HepG2 (cell line): ENCODE results near the gene NID1. TPM values are rescaled to one million over a fixed set of nuclear protein-coding genes. Genes with fewer than 3 reads are reported as not detected.

ENCODE experiments used
- ATAC-seq: fragments of 200-7000 bp; cut with Tn5 transposase; 3 replicates; pipeline ENCODE4 v1.9.1; 2020; ENCODE audit warnings: mild to moderate bottlenecking, moderate library complexity
- BruUV-seq: library from RNA; stranded (reverse); fragments of 400-500 nt; replicated peaks from 2 replicates; lab custom pipeline; 2021; lab: Mats Ljungman, UMichigan
- CTCF ChIA-PET: fragments of 300-600 bp; formaldehyde crosslinking; extraction: SDS; loops from one replicate; lab custom pipeline; 2021; ENCODE audit warnings: low total read pairs, inconsistent platforms, low intra/inter-chr PET ratio; lab: Yijun Ruan, JAX
- POLR2A ChIA-PET: fragments of 350-600 bp; sonication (Branson Sonifier 250); formaldehyde crosslinking; loops from one replicate; lab custom pipeline; 2020; ENCODE audit warnings: antibody characterized with exemption, inconsistent platforms; lab: Yijun Ruan, JAX
- DNase-seq: peaks from one replicate; pipeline ENCODE4 v3.0.0-alpha.2; 2015; ENCODE audit warnings: low spot score
- FAIRE-seq: peaks from 3 replicates; lab custom pipeline; 2011; peaks lifted over from hg19 to GRCh38; lab: Jason Lieb, UNC
- H2AFZ ChIP-seq: one replicate; pipeline ENCODE4 v1.6.1; 2011; ENCODE audit warnings: low read length, inconsistent platforms
- H3K27ac ChIP-seq: fragments of 300-600 bp; 3 replicates; pipeline ENCODE4 v1.8.0; 2011; ENCODE audit warnings: mixed run types, mild to moderate bottlenecking, mixed read lengths, low read length, inconsistent platforms; ENCODE audit not compliant: insufficient read depth; ENCODE audit errors: extremely low read length
- H3K27me3 ChIP-seq, 2 experiments: fragments of 200-600 bp in 1 of 2; 2 replicates in 1 of 2; 3 replicates in 1 of 2; pipeline versions ENCODE4 v1.6.0 to v1.8.0; 2011; ENCODE audit warnings: low read length in 2 of 2, mild to moderate bottlenecking in 2 of 2, moderate library complexity in 2 of 2, inconsistent platforms in 1 of 2; ENCODE audit not compliant: insufficient read depth in 2 of 2, control insufficient read depth in 1 of 2
- H3K36me3 ChIP-seq, 2 experiments: fragments of 200-600 bp in 1 of 2; replicated peaks in 1 of 2; 2 replicates in 1 of 2; 3 replicates in 1 of 2; pipeline versions ENCODE4 v1.5.1 to v1.8.0; 2011; ENCODE audit warnings: low read length in 2 of 2, inconsistent platforms in 1 of 2; ENCODE audit not compliant: insufficient read depth in 2 of 2, control insufficient read depth in 1 of 2
- H3K4me1 ChIP-seq: 2 replicates; pipeline ENCODE4 v1.5.1; 2012; ENCODE audit warnings: low read length, inconsistent platforms; ENCODE audit not compliant: insufficient read depth
- H3K4me2 ChIP-seq: 2 replicates; pipeline ENCODE4 v1.6.0; 2011; ENCODE audit warnings: low read depth, low read length, inconsistent platforms
- H3K4me3 ChIP-seq, 3 experiments: fragments of 200-600 bp in 1 of 3; sonication (generic), shearing (Covaris generic) in 1 of 3; replicated peaks in 1 of 3; 2 replicates each; pipeline ENCODE4 v1.5.1; 2011 to 2016; ENCODE audit warnings: low read length in 3 of 3, inconsistent platforms in 2 of 3, low read depth in 2 of 3, mild to moderate bottlenecking in 2 of 3, control low read depth in 1 of 3, mixed read lengths in 1 of 3; ENCODE audit not compliant: insufficient read depth in 1 of 3
- H3K79me2 ChIP-seq: one replicate; pipeline ENCODE4 v1.6.1; 2011; ENCODE audit warnings: low read length, inconsistent platforms; ENCODE audit not compliant: insufficient read depth
- H3K9ac ChIP-seq: 2 replicates; pipeline ENCODE4 v1.6.0; 2011; ENCODE audit warnings: mild to moderate bottlenecking, low read depth, low read length, inconsistent platforms; ENCODE audit not compliant: insufficient read depth
- H3K9me3 ChIP-seq: 2 replicates; pipeline ENCODE4 v1.5.1; 2012; ENCODE audit warnings: mild to moderate bottlenecking, low read length
- H4K20me1 ChIP-seq: 2 replicates; pipeline ENCODE4 v1.6.0; 2011; ENCODE audit warnings: inconsistent platforms, mild to moderate bottlenecking, low read length, moderate library complexity; ENCODE audit not compliant: insufficient read depth
- ARNT2 ChIP-seq: sonication (generic); formaldehyde crosslinking; IDR thresholded peaks from 2 replicates; pipeline ENCODE4 v1.8.0; 2022; ENCODE audit warnings: mild to moderate bottlenecking, low read depth, missing genetic modification reagents, moderate library complexity
- ATF7-NPFF ChIP-seq: sonication (generic); formaldehyde crosslinking; IDR thresholded peaks from 2 replicates; pipeline ENCODE4 v1.8.1; 2023; ENCODE audit warnings: mild to moderate bottlenecking, low read depth, missing genetic modification reagents, moderate library complexity
- FOXO1 ChIP-seq: sonication (generic); formaldehyde crosslinking; IDR thresholded peaks from 2 replicates; pipeline ENCODE4 v1.4.0; 2020; ENCODE audit warnings: missing genetic modification reagents
- GMEB2 ChIP-seq: IDR thresholded peaks from 2 replicates; pipeline ENCODE4 v1.6.1; 2016; ENCODE audit warnings: missing biosample characterization, missing genetic modification reagents, low read depth
- KLF16 ChIP-seq, 2 experiments: sonication (generic) in 1 of 2; formaldehyde crosslinking in 1 of 2; IDR thresholded peaks; 2 replicates each; pipeline versions ENCODE4 v1.6.1 to v1.8.0; 2016 to 2023; ENCODE audit warnings: missing genetic modification reagents in 2 of 2, missing compliant biosample characterization in 1 of 2
- NAIF1 ChIP-seq: sonication (generic); formaldehyde crosslinking; IDR thresholded peaks from 2 replicates; pipeline ENCODE4 v1.5.0; 2020; ENCODE audit warnings: mild to moderate bottlenecking, missing genetic modification reagents, borderline replicate concordance
- NBN ChIP-seq: fragments of 450-650 bp; conservative IDR thresholded peaks from 2 replicates; pipeline ENCODE4 v1.6.1; 2017
- NPAS2 ChIP-seq: sonication (generic); formaldehyde crosslinking; IDR thresholded peaks from 2 replicates; pipeline ENCODE4 v1.8.0; 2022; ENCODE audit warnings: mild to moderate bottlenecking, missing genetic modification reagents, borderline replicate concordance
- NR1H2 ChIP-seq: sonication (generic); formaldehyde crosslinking; IDR thresholded peaks from 2 replicates; pipeline ENCODE4 v1.8.1; 2022; ENCODE audit warnings: low read depth, missing genetic modification reagents, borderline replicate concordance
- ZFP37 ChIP-seq: sonication (generic); formaldehyde crosslinking; IDR thresholded peaks from 2 replicates; pipeline ENCODE4 v1.4.0; 2020; ENCODE audit warnings: missing genetic modification reagents, borderline replicate concordance
- ZNF878 ChIP-seq: sonication (generic); formaldehyde crosslinking; IDR thresholded peaks from 2 replicates; pipeline ENCODE4 v1.8.1; 2023; ENCODE audit warnings: mild to moderate bottlenecking, missing genetic modification reagents, moderate library complexity
- ZSCAN20 ChIP-seq: sonication (generic); formaldehyde crosslinking; IDR thresholded peaks from 2 replicates; pipeline ENCODE4 v1.4.0; 2020; ENCODE audit warnings: missing genetic modification reagents, mild to moderate bottlenecking, borderline replicate concordance
- WGBS: methylation state at CpG from one replicate; pipeline ENCODE4 v1.1.6; 2017; ENCODE audit warnings: low lambda C conversion rate; 5-methylcytosine and 5-hydroxymethylcytosine counted together
- in situ Hi-C: cut with HindIII; loops from 2 replicates; pipeline ENCODE4 v1.10.0; 2017; ENCODE audit warnings: low pct_unique_long_range_greater_than_20kb; ENCODE audit not compliant: extremely low pct_ligation_motif_present
- intact Hi-C: fragments of 100-400 bp; cut with micrococcal nuclease; formaldehyde crosslinking; loops from one replicate; pipeline ENCODE4 v1.10.0; 2022; ENCODE audit not compliant: unreplicated experiment
- polyA plus RNA-seq, 8 experiments: library from polyadenylated mRNA; depleted of rRNA in 3 of 8; stranded (reverse) in 7 of 8; unstranded in 1 of 8; fragments of >200 nt; fragmentation: Illumina TruSeq in 4 of 8; extraction: Trizol in 4 of 8; gene quantifications; 2 replicates each; pipeline versions ENCODE4 v1.2.1 to v1.2.3, GENCODE V29; 2011 to 2016; ENCODE audit warnings: low read depth in 4 of 8, missing spikeins in 1 of 8, mixed read lengths in 1 of 8; ENCODE audit not compliant: insufficient read depth in 1 of 8
- total RNA-seq, 5 experiments: library from RNA; depleted of rRNA; stranded (reverse); fragments of >200 nt; fragmentation: Illumina TruSeq; extraction: Trizol; gene quantifications; 2 replicates each; pipeline ENCODE4 v1.2.3, GENCODE V29; 2016; ENCODE audit warnings: low read depth in 1 of 5
- TF ChIP-seq, protein P1 (sequence below): fragments of 450-650 bp; IDR thresholded peaks from 2 replicates; pipeline ENCODE4 v1.6.1; 2017
- TF ChIP-seq, protein P2 (sequence below): sonication (generic); formaldehyde crosslinking; IDR thresholded peaks from 2 replicates; pipeline ENCODE4 v1.4.0; 2020; ENCODE audit warnings: missing genetic modification reagents

NID1 gene
- total and polyA plus RNA-seq, 2 of the 13 experiments (the other 11 are each of a cell fraction or from before 2014, with no cell fraction given) = 50.2 to 56.1 TPM

- 100% methylated on average over 6 of the region's 9 CpGs for WGBS
- ATAC-seq (no peak), DNase-seq (no peak), FAIRE-seq (no peak)
- POLR2A ChIA-PET = no interaction called here
- Histone ChIP-seq H3K79me2 (peaks cover 2% of the 10 kb centered on the region), H3K9ac (no peak overlapping the region), H3K27ac (no peak overlapping the region), H3K4me3 (no peak overlapping the region), H3K4me2 (no peak overlapping the region), H3K9me3 (no peaks in the 10 kb centered on the region), H3K27me3 (no peaks in the 10 kb centered on the region), H3K4me1 (no peaks in the 10 kb centered on the region), H2AFZ (no peak overlapping the region), H4K20me1 (no peaks in the 10 kb centered on the region), H3K36me3 (peaks cover 37 to 82% of the 10 kb centered on the region in 2 experiments; a peak in 4 of 5 replicates)
- in situ Hi-C loops = no loop called here
- intact Hi-C loops = no loop called here
- BruUV-seq = no TSS peak
- CTCF ChIA-PET = no interaction called here
- TF ChIP-seq GMEB2 (CRISPR knock-in tag) (no peak), NPAS2 (CRISPR knock-in tag) (no peak), ATF7-NPFF (CRISPR knock-in tag) (no peak), ARNT2 (CRISPR knock-in tag) (no peak), NR1H2 (no peak), ZFP37 (CRISPR knock-in tag) (no peak), FOXO1 (no peak), ZNF878 (no peak), NBN (no peak), ZSCAN20 (CRISPR knock-in tag) (no peak), NAIF1 (no peak), KLF16 (CRISPR knock-in tag; IDR thresholded peaks at IDR 0.05) (no peak)
- TF ChIP-seq, protein P1, sequence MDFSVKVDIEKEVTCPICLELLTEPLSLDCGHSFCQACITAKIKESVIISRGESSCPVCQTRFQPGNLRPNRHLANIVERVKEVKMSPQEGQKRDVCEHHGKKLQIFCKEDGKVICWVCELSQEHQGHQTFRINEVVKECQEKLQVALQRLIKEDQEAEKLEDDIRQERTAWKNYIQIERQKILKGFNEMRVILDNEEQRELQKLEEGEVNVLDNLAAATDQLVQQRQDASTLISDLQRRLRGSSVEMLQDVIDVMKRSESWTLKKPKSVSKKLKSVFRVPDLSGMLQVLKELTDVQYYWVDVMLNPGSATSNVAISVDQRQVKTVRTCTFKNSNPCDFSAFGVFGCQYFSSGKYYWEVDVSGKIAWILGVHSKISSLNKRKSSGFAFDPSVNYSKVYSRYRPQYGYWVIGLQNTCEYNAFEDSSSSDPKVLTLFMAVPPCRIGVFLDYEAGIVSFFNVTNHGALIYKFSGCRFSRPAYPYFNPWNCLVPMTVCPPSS = no peak
- TF ChIP-seq, protein P2, sequence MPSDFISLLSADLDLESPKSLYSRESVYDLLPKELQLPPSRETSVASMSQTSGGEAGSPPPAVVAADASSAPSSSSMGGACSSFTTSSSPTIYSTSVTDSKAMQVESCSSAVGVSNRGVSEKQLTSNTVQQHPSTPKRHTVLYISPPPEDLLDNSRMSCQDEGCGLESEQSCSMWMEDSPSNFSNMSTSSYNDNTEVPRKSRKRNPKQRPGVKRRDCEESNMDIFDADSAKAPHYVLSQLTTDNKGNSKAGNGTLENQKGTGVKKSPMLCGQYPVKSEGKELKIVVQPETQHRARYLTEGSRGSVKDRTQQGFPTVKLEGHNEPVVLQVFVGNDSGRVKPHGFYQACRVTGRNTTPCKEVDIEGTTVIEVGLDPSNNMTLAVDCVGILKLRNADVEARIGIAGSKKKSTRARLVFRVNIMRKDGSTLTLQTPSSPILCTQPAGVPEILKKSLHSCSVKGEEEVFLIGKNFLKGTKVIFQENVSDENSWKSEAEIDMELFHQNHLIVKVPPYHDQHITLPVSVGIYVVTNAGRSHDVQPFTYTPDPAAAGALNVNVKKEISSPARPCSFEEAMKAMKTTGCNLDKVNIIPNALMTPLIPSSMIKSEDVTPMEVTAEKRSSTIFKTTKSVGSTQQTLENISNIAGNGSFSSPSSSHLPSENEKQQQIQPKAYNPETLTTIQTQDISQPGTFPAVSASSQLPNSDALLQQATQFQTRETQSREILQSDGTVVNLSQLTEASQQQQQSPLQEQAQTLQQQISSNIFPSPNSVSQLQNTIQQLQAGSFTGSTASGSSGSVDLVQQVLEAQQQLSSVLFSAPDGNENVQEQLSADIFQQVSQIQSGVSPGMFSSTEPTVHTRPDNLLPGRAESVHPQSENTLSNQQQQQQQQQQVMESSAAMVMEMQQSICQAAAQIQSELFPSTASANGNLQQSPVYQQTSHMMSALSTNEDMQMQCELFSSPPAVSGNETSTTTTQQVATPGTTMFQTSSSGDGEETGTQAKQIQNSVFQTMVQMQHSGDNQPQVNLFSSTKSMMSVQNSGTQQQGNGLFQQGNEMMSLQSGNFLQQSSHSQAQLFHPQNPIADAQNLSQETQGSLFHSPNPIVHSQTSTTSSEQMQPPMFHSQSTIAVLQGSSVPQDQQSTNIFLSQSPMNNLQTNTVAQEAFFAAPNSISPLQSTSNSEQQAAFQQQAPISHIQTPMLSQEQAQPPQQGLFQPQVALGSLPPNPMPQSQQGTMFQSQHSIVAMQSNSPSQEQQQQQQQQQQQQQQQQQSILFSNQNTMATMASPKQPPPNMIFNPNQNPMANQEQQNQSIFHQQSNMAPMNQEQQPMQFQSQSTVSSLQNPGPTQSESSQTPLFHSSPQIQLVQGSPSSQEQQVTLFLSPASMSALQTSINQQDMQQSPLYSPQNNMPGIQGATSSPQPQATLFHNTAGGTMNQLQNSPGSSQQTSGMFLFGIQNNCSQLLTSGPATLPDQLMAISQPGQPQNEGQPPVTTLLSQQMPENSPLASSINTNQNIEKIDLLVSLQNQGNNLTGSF (CRISPR knock-in tag) = no peak
These were observed 43.3 kb downstream of the NID1 start for GRCh38 chr1:236021424-236022135.
